SK-N-SH treated with all-trans-retinoic acid at 6 μM for 48 hours (cell line): ENCODE results near the gene RSBN1.

Source experiments
- ATAC-seq: fragments of 200-7000 bp; cut with Tn5 transposase; 3 replicates; pipeline ENCODE4 v1.9.1; 2020; ENCODE audit warnings: mild to moderate bottlenecking, moderate library complexity
- ARNTL ChIP-seq: fragments of 450-650 bp; formaldehyde crosslinking; IDR thresholded peaks from 2 replicates; pipeline ENCODE4 v1.5.0; 2020; ENCODE audit warnings: low read depth, mild to moderate bottlenecking, moderate library complexity, borderline replicate concordance
- BACH2 ChIP-seq: fragments of 250-450 bp; sonication (Bioruptor Pico); IDR thresholded peaks from 2 replicates; pipeline ENCODE4 v1.9.0; 2021; ENCODE audit warnings: mild to moderate bottlenecking, borderline replicate concordance
- CREB5 ChIP-seq: fragments of 250-450 bp; sonication (Bioruptor Pico); IDR thresholded peaks from 2 replicates; pipeline ENCODE4 v1.5.1; 2020; ENCODE audit warnings: low read depth, mild to moderate bottlenecking, moderate library complexity
- CSDC2 ChIP-seq: fragments of 250-450 bp; sonication (Bioruptor Pico); IDR thresholded peaks from 2 replicates; pipeline ENCODE4 v1.5.0; 2020; ENCODE audit warnings: mild to moderate bottlenecking, moderate library complexity
- CSRNP3 ChIP-seq: fragments of 250-450 bp; sonication (Bioruptor Pico); IDR thresholded peaks from 2 replicates; pipeline ENCODE4 v1.5.1; 2021; ENCODE audit warnings: mild to moderate bottlenecking, moderate library complexity
- ESRRG ChIP-seq: fragments of 250-450 bp; sonication (Bioruptor Pico); IDR thresholded peaks from 2 replicates; pipeline ENCODE4 v1.6.1; 2021; ENCODE audit warnings: mild to moderate bottlenecking
- GLIS3 ChIP-seq: fragments of 250-450 bp; sonication (Bioruptor Pico); IDR thresholded peaks from 2 replicates; pipeline ENCODE4 v1.5.0; 2020; ENCODE audit warnings: mild to moderate bottlenecking, moderate library complexity
- ISL1 ChIP-seq: fragments of 250-450 bp; sonication (Bioruptor Pico); IDR thresholded peaks from 2 replicates; pipeline ENCODE4 v2.1.2; 2022; ENCODE audit warnings: mild to moderate bottlenecking, moderate library complexity
- OSR1 ChIP-seq: fragments of 250-450 bp; sonication (Bioruptor Pico); IDR thresholded peaks from 2 replicates; pipeline ENCODE4 v1.8.0; 2022; ENCODE audit warnings: moderate library complexity, mild to moderate bottlenecking, inconsistent platforms
- PATZ1 ChIP-seq: fragments of 250-450 bp; sonication (Bioruptor Pico); IDR thresholded peaks from 2 replicates; pipeline ENCODE4 v1.8.0; 2020; ENCODE audit warnings: mild to moderate bottlenecking, moderate library complexity, borderline replicate concordance
- POU6F1 ChIP-seq: fragments of 250-450 bp; sonication (Bioruptor Pico); IDR thresholded peaks from 2 replicates; pipeline ENCODE4 v1.8.0; 2021; ENCODE audit warnings: low read depth, mild to moderate bottlenecking, moderate library complexity, borderline replicate concordance
- PPARA ChIP-seq: fragments of 250-450 bp; sonication (Bioruptor Pico); IDR thresholded peaks from 2 replicates; pipeline ENCODE4 v1.5.0; 2020; ENCODE audit warnings: mild to moderate bottlenecking, borderline replicate concordance
- RARB ChIP-seq: fragments of 250-450 bp; sonication (Bioruptor Pico); IDR thresholded peaks from 2 replicates; pipeline ENCODE4 v1.8.0; 2021; ENCODE audit warnings: mild to moderate bottlenecking, moderate library complexity
- SNAI2 ChIP-seq: fragments of 250-450 bp; sonication (Bioruptor Pico); IDR thresholded peaks from 2 replicates; pipeline ENCODE4 v1.5.0; 2020; ENCODE audit warnings: mild to moderate bottlenecking, moderate library complexity
- TCF4 ChIP-seq: fragments of 250-450 bp; sonication (Bioruptor Pico); IDR thresholded peaks from 2 replicates; pipeline ENCODE4 v1.8.0; 2021; ENCODE audit warnings: mild to moderate bottlenecking, moderate library complexity, borderline replicate concordance
- TOX ChIP-seq: fragments of 250-450 bp; sonication (Bioruptor Pico); IDR thresholded peaks from 2 replicates; pipeline ENCODE4 v1.8.0; 2021; ENCODE audit warnings: mild to moderate bottlenecking, moderate library complexity, borderline replicate concordance
- TSHZ2 ChIP-seq: fragments of 250-450 bp; sonication (Bioruptor Pico); IDR thresholded peaks from 2 replicates; pipeline ENCODE4 v1.5.0; 2020; ENCODE audit warnings: mild to moderate bottlenecking, moderate library complexity
- ZFP3 ChIP-seq: fragments of 250-450 bp; sonication (Bioruptor Pico); IDR thresholded peaks from 2 replicates; pipeline ENCODE4 v1.5.0; 2020; ENCODE audit warnings: mild to moderate bottlenecking, moderate library complexity
- ZFP30 ChIP-seq: fragments of 450-650 bp; formaldehyde crosslinking; IDR thresholded peaks from 2 replicates; pipeline ENCODE4 v1.5.0; 2022; ENCODE audit warnings: mild to moderate bottlenecking, moderate library complexity
- ZNF565 ChIP-seq: fragments of 450-650 bp; formaldehyde crosslinking; conservative IDR thresholded peaks from 2 replicates; pipeline ENCODE4 v1.5.0; 2020; ENCODE audit warnings: low read depth, mild to moderate bottlenecking, moderate library complexity
- ZNF70 ChIP-seq: fragments of 450-650 bp; formaldehyde crosslinking; IDR thresholded peaks from 2 replicates; pipeline ENCODE4 v1.5.0; 2020; ENCODE audit warnings: mild to moderate bottlenecking, moderate library complexity
- ZNF8 ChIP-seq: fragments of 450-650 bp; formaldehyde crosslinking; IDR thresholded peaks from 2 replicates; pipeline ENCODE4 v1.5.0; 2020; ENCODE audit warnings: mild to moderate bottlenecking, moderate library complexity

RSBN1 gene

GRCh38 chr1:113777561-113777960, 34.7 kb downstream of the RSBN1 start:
- TF ChIP-seq RARB (CRISPR knock-in tag) (no peak), ZFP3 (CRISPR knock-in tag) (no peak), ESRRG (no peak), CSDC2 (CRISPR knock-in tag) (no peak), ZFP30 (CRISPR knock-in tag) (no peak), ARNTL (CRISPR knock-in tag) (no peak), PATZ1 (CRISPR knock-in tag) (no peak), CREB5 (CRISPR knock-in tag) (no peak)
- TF ChIP-seq, all 23 proteins: peak for 0
- no peak for ATAC-seq

GRCh38 chr1:113770031-113770430, 42.2 kb downstream of the RSBN1 start:
- TF ChIP-seq ARNTL (CRISPR knock-in tag) (no peak), SNAI2 (CRISPR knock-in tag) (no peak), ZNF565 (CRISPR knock-in tag) (no peak), CSDC2 (CRISPR knock-in tag) (no peak), ZNF70 (CRISPR knock-in tag) (no peak), ESRRG (no peak), TSHZ2 (no peak), POU6F1 (no peak), ZNF8 (CRISPR knock-in tag) (no peak), ZFP3 (CRISPR knock-in tag) (no peak), RARB (CRISPR knock-in tag) (no peak), PATZ1 (CRISPR knock-in tag) (no peak), CSRNP3 (CRISPR knock-in tag) (no peak), ISL1 (no peak), TCF4 (no peak), PPARA (CRISPR knock-in tag) (no peak), OSR1 (no peak), TOX (no peak), BACH2 (no peak), GLIS3 (CRISPR knock-in tag) (no peak)
- no peak; the same call in 2 of the 3 replicates for ATAC-seq
